Measurements from ENCODE around the gene MDFI.

MDFI gene

GRCh38 chr6:41653691-41654090, 15.4 kb downstream of the MDFI start:
- ChIA-PET CTCF (no interaction called here), POLR2A (no interaction called here)
- WGBS (ENCODE audit: insufficient coverage), result 90% methylated on average over 2 of the region's 5 CpGs
- H3K36me3 ChIP-seq (ENCODE audit: control insufficient read depth in 4 of 4, insufficient read depth in 4 of 4, low read length in 3 of 4), result peaks cover 0 to 8% (median 0%) of the 10 kb centered on the region in 4 experiments
- no peak for DNase-seq
- H3K4me3 ChIP-seq (ENCODE audit: control insufficient read depth in 1 of 7, extremely low read depth in 1 of 7, insufficient read depth in 4 of 7, low read depth in 2 of 7, low read length in 6 of 7), result no peak overlapping the region
- H3K9me3 ChIP-seq (ENCODE audit: control extremely low read depth in 1 of 5, control insufficient read depth in 4 of 5, insufficient read depth in 2 of 5, low read depth in 1 of 5, low read length in 4 of 5), result no peaks in the 10 kb centered on the region
- no peak overlapping the region for H3K27ac ChIP-seq (ENCODE audit: insufficient read depth in 1 of 2, low read depth in 1 of 2, low read length in 2 of 2, poor library complexity in 1 of 2, severe bottlenecking in 2 of 2)
- H3K4me1 ChIP-seq (ENCODE audit: control extremely low read depth in 1 of 4, control insufficient read depth in 4 of 4, insufficient read depth in 4 of 4, low read length in 3 of 4), result peaks cover 0 to 21% (median 19%) of the 10 kb centered on the region in 4 experiments
- H3K27me3 ChIP-seq (replicated peaks in 2 of 5; ENCODE audit: control insufficient read depth in 4 of 5, insufficient read depth in 5 of 5, low read length in 4 of 5), result no peaks in the 10 kb centered on the region

GRCh38 chr6:41654151-41654697, 16.0 kb downstream of the MDFI start:
- Histone ChIP-seq H3K4me1 (ENCODE audit: control extremely low read depth in 1 of 4, control insufficient read depth in 4 of 4, insufficient read depth in 4 of 4, low read length in 3 of 4) (peaks cover 0 to 21% (median 19%) of the 10 kb centered on the region in 4 experiments), H3K27ac (ENCODE audit: insufficient read depth in 1 of 2, low read depth in 1 of 2, low read length in 2 of 2, poor library complexity in 1 of 2, severe bottlenecking in 2 of 2) (no peak overlapping the region), H3K4me3 (ENCODE audit: control insufficient read depth in 1 of 7, extremely low read depth in 1 of 7, insufficient read depth in 4 of 7, low read depth in 2 of 7, low read length in 6 of 7) (no peak overlapping the region), H3K27me3 (replicated peaks in 2 of 5; ENCODE audit: control insufficient read depth in 4 of 5, insufficient read depth in 5 of 5, low read length in 4 of 5) (no peaks in the 10 kb centered on the region), H3K36me3 (ENCODE audit: control insufficient read depth in 4 of 4, insufficient read depth in 4 of 4, low read length in 3 of 4) (peaks cover 0 to 6% (median 0%) of the 10 kb centered on the region in 4 experiments), H3K9me3 (ENCODE audit: control extremely low read depth in 1 of 5, control insufficient read depth in 4 of 5, insufficient read depth in 2 of 5, low read depth in 1 of 5, low read length in 4 of 5) (no peaks in the 10 kb centered on the region)
- 59% methylated on average over 2 of the region's 5 CpGs for WGBS (ENCODE audit: insufficient coverage)
- CTCF ChIA-PET, result no interaction called here
- POLR2A ChIA-PET, result no interaction called here
- no peak for DNase-seq

GRCh38 chr6:41654698-41655151, 16.5 kb downstream of the MDFI start:
- ChIA-PET POLR2A (no interaction called here), CTCF (no interaction called here)
- H3K9me3 ChIP-seq (ENCODE audit: control extremely low read depth in 1 of 5, control insufficient read depth in 4 of 5, insufficient read depth in 2 of 5, low read depth in 1 of 5, low read length in 4 of 5), result no peaks in the 10 kb centered on the region
- no peaks in the 10 kb centered on the region for H3K27me3 ChIP-seq (replicated peaks in 2 of 5; ENCODE audit: control insufficient read depth in 4 of 5, insufficient read depth in 5 of 5, low read length in 4 of 5)
- H3K4me1 ChIP-seq (ENCODE audit: control extremely low read depth in 1 of 4, control insufficient read depth in 4 of 4, insufficient read depth in 4 of 4, low read length in 3 of 4), result peaks cover 0 to 21% (median 19%) of the 10 kb centered on the region in 4 experiments
- H3K27ac ChIP-seq (ENCODE audit: insufficient read depth in 1 of 2, low read depth in 1 of 2, low read length in 2 of 2, poor library complexity in 1 of 2, severe bottlenecking in 2 of 2), result no peak overlapping the region
- H3K4me3 ChIP-seq (ENCODE audit: control insufficient read depth in 1 of 7, extremely low read depth in 1 of 7, insufficient read depth in 4 of 7, low read depth in 2 of 7, low read length in 6 of 7), result no peak overlapping the region
- H3K36me3 ChIP-seq (ENCODE audit: control insufficient read depth in 4 of 4, insufficient read depth in 4 of 4, low read length in 3 of 4), result peaks cover 0 to under 1% (median 0%) of the 10 kb centered on the region in 4 experiments
- WGBS (ENCODE audit: insufficient coverage), result 100% methylated on average over 7 of the region's 8 CpGs
- no peak for DNase-seq

DNA sequence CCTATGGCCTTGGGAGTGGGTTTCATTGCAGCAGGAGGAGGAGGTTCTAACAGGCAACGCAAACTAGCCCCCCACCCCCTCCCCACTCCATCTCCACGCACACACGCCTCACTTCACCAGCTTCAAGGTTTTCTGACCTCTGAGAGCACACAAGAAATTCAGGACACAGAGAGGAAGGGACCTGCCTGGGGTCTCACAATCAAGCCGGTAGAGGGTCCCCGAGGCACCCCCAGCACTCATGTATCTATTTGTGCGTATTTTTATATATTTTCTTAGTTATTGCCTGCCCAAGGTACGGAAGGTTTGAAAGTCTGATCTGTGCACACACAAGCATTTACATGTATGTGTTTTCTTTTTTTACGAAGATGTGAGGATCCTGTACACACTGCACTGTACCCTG, 16.9 kb downstream of the MDFI start:
- CTCF ChIA-PET, result no interaction called here
- 100% methylated on average over 5 of the region's 8 CpGs for WGBS (ENCODE audit: insufficient coverage)

DNA sequence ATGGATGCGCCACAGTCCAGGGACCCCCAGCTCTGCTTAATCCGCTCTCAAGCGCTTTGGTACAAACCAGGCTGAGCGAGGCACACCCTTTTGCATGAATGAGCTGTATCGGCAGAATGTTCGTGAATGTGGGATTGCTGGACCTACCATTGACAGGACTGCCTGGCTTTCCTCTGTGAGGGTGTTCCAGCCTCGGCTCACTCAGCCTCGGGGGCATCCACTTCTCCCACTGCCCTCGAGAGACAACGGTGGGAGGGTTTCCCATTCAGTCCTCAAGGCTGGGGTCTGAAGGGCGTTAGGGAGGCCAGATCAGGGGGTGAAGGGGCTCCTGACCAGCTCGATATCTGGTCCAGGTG, 17.4 kb downstream of the MDFI start:
- CTCF ChIA-PET, result interaction anchor here (1.6 kb wide), 1 partner anchor 10 kb away, joined by 4 read pairs; no protein-coding TSS in a partner anchor

More for the DNA sequence above, 16.9 kb downstream of the MDFI start:
- Histone ChIP-seq H3K4me1 (ENCODE audit: control extremely low read depth in 1 of 4, control insufficient read depth in 4 of 4, insufficient read depth in 4 of 4, low read length in 3 of 4) (peaks cover 0 to 26% (median 22%) of the 10 kb centered on the region in 4 experiments), H3K4me3 (ENCODE audit: control insufficient read depth in 1 of 7, extremely low read depth in 1 of 7, insufficient read depth in 4 of 7, low read depth in 2 of 7, low read length in 6 of 7) (no peak overlapping the region), H3K27ac (ENCODE audit: insufficient read depth in 1 of 2, low read depth in 1 of 2, low read length in 2 of 2, poor library complexity in 1 of 2, severe bottlenecking in 2 of 2) (no peak overlapping the region), H3K9me3 (ENCODE audit: control extremely low read depth in 1 of 5, control insufficient read depth in 4 of 5, insufficient read depth in 2 of 5, low read depth in 1 of 5, low read length in 4 of 5) (no peaks in the 10 kb centered on the region), H3K27me3 (replicated peaks in 2 of 5; ENCODE audit: control insufficient read depth in 4 of 5, insufficient read depth in 5 of 5, low read length in 4 of 5) (no peaks in the 10 kb centered on the region), H3K36me3 (ENCODE audit: control insufficient read depth in 4 of 4, insufficient read depth in 4 of 4, low read length in 3 of 4) (no peaks in the 10 kb centered on the region)
- POLR2A ChIA-PET, result interaction anchor here (0.5 kb wide), 1 partner anchor 22 kb away, joined by 3 read pairs; no protein-coding TSS in a partner anchor
- DNase-seq, result no peak

GRCh38 chr6:41656002-41656691, 17.9 kb downstream of the MDFI start:
- Histone ChIP-seq H3K27ac (ENCODE audit: insufficient read depth in 1 of 2, low read depth in 1 of 2, low read length in 2 of 2, poor library complexity in 1 of 2, severe bottlenecking in 2 of 2) (no peak overlapping the region), H3K36me3 (ENCODE audit: control insufficient read depth in 4 of 4, insufficient read depth in 4 of 4, low read length in 3 of 4) (no peaks in the 10 kb centered on the region), H3K27me3 (replicated peaks in 2 of 5; ENCODE audit: control insufficient read depth in 4 of 5, insufficient read depth in 5 of 5, low read length in 4 of 5) (no peaks in the 10 kb centered on the region), H3K4me1 (ENCODE audit: control extremely low read depth in 1 of 4, control insufficient read depth in 4 of 4, insufficient read depth in 4 of 4, low read length in 3 of 4) (peaks cover 0 to 28% (median 23%) of the 10 kb centered on the region in 4 experiments), H3K9me3 (ENCODE audit: control extremely low read depth in 1 of 5, control insufficient read depth in 4 of 5, insufficient read depth in 2 of 5, low read depth in 1 of 5, low read length in 4 of 5) (no peaks in the 10 kb centered on the region), H3K4me3 (ENCODE audit: control insufficient read depth in 1 of 7, extremely low read depth in 1 of 7, insufficient read depth in 4 of 7, low read depth in 2 of 7, low read length in 6 of 7) (peak overlapping the region in 1 of 7 experiments; percentile 2)
- WGBS (ENCODE audit: insufficient coverage), result 50% methylated on average over 11 of the region's 14 CpGs
- ChIA-PET POLR2A (no interaction called here), CTCF (interaction anchor here (1.1 to 1.6 kb wide), 2 partner anchors 9 to 25 kb away, joined by 3 to 4 read pairs; no protein-coding TSS in a partner anchor)
- DNase-seq, result peak in 1 of 3 donors; percentile 16

More for the DNA sequence above, 17.4 kb downstream of the MDFI start:
- POLR2A ChIA-PET, result interaction anchor here (0.5 kb wide), 1 partner anchor 22 kb away, joined by 3 read pairs; no protein-coding TSS in a partner anchor
- H3K9me3 ChIP-seq (ENCODE audit: control extremely low read depth in 1 of 5, control insufficient read depth in 4 of 5, insufficient read depth in 2 of 5, low read depth in 1 of 5, low read length in 4 of 5), result no peaks in the 10 kb centered on the region
- peak overlapping the region in 1 of 7 experiments; percentile 2 for H3K4me3 ChIP-seq (ENCODE audit: control insufficient read depth in 1 of 7, extremely low read depth in 1 of 7, insufficient read depth in 4 of 7, low read depth in 2 of 7, low read length in 6 of 7)
- no peak overlapping the region for H3K27ac ChIP-seq (ENCODE audit: insufficient read depth in 1 of 2, low read depth in 1 of 2, low read length in 2 of 2, poor library complexity in 1 of 2, severe bottlenecking in 2 of 2)
- 66% methylated on average over 10 of the region's 12 CpGs for WGBS (ENCODE audit: insufficient coverage)
- H3K4me1 ChIP-seq (ENCODE audit: control extremely low read depth in 1 of 4, control insufficient read depth in 4 of 4, insufficient read depth in 4 of 4, low read length in 3 of 4), result peaks cover 0 to 28% (median 23%) of the 10 kb centered on the region in 4 experiments
- no peaks in the 10 kb centered on the region for H3K36me3 ChIP-seq (ENCODE audit: control insufficient read depth in 4 of 4, insufficient read depth in 4 of 4, low read length in 3 of 4)
- no peaks in the 10 kb centered on the region for H3K27me3 ChIP-seq (replicated peaks in 2 of 5; ENCODE audit: control insufficient read depth in 4 of 5, insufficient read depth in 5 of 5, low read length in 4 of 5)
- DNase-seq, result no peak

Data from common myeloid progenitor, CD34-positive (primary cell).